ENCODE data around the gene TBCEL.
"Not testable (repeated sequence)": the region's sequence is repeated elsewhere in the genome, so short reads cannot be mapped to it uniquely, and the experiment has no call there.

TBCEL gene

DNA sequence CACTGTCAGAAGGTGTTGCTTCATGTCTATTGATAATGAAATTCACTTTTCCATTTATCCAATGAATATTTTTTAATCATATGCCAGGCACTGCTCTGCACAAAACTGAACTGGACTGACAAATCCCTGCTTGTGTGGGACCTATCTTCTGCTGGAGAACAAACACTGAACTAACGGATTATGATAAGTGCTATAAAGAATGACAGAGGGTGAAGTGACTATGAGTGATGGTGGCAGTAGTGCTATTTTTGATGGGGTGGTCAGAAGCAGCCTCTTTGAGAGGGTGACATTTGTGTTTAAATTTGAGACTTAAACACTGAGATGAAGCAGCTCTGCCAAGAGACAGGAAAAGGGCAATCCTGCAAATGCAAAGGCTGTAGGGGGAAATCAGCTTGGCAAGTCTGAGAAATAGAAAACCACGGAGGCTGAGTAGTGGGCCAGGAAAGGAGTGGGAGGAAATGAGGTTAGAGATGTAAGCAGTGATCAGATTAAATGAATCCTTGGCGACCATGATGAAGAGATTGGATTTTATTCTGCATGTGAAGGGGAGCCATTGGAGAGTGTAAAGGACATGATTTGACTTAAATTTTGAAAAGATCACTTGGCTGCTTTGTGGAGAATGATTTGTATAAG, 6.0 kb downstream of the TBCEL start:
- DNase-seq: no peak

DNA sequence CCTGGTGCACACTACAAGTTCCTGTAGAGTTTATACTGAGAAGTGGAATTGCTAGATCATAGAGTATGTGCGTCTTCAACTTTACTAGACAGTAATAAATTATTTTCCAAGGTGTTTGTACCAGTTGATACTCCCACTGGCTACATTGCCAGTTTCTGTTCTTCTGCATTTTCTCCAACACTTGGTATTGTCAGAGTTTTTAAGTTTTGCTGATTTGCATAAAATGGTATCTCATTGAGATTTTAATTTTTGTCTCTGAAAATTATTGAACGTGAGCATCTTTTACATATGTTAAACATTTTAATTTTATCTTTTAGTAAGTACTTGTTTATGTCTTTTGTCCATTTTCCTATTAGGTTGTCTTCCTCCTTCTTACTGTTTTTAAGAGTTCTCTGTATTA, 7.3 kb downstream of the TBCEL start:
- no peak for DNase-seq

DNA sequence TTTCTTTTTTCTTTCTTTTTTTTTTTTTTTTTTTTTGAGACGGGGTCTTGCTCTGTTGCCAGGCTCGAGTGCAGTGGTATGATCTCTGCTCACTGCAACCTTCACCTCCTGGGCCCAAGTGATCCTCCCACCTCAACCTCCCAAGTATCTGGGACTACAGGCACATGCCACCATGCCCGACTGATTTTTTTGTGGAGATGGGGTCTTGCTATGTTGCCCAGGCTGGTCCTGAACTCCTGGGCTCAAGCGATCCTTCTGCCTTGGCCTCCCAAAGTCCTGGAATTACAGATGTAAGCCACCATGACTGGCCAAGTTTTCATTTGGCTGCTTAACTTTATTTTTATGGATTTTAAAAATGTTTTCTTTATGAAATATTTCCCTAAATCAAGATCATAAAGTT, 7.7 kb downstream of the TBCEL start:
- not testable (repeated sequence) for DNase-seq

DNA sequence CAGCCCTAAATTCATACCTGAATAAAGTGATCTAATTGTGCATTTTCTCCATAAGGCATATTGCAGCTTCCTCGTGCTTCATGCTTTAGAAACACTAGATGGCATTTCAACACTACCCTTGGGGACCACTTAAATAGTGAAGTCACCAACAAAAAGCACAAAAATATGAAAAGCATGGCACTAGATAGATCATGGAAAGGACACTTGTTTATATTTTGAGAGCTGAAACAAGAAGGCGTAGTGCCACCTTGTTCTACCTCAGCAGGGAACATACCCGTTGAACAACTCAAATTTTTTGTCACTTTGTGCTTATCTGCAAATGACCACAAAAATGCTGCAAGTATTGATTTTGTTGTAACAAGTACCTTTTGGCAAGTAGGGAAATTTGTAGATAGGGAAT, 8.6 kb downstream of the TBCEL start:
- DNase-seq: no peak

DNA sequence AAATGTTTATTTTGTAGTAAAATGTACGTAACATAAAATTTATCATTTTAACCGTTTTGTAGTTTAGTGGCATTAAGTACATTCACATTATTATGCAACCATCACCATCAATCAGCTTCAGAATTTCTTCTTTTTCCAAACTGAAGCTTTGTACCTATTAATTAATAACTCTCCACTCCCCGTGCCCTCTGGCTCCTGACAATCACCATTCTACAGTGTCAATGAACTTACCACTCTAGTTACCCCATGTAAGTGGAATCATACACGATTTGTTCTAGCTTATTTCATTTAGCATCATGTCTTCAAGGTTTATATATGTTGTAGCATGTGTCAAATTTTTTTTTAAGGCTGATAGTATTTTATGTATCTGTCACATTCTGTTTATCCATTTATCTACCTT, 9.7 kb downstream of the TBCEL start:
- no peak for DNase-seq

DNA sequence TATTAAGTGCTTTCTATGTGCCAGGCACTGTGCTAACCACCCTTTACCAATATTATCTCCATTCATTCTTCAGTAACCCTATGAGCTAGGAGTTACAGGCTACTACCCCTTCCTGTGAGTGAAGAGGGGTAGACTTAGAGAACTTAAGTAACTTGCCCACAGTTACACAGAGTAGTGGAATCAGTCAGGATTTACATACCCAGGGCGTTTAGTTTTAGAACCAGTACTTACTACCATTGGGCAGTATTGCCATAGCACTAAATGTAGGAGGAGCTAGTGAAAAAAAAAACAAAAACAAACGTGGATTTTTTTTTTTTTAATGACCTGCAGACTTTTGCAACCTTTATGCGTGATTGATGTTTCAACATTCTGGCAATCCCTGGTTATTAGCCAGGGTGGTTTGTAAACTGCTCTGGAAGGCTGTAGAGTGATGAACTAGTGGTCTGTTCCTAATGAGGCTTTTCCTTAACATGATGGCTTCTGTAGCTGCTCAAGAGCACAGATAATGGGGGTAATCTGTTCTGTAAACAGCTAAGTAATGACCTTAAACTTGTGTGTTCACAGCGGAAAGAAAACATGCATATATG, 11.4 kb downstream of the TBCEL start:
- no peak for DNase-seq

DNA sequence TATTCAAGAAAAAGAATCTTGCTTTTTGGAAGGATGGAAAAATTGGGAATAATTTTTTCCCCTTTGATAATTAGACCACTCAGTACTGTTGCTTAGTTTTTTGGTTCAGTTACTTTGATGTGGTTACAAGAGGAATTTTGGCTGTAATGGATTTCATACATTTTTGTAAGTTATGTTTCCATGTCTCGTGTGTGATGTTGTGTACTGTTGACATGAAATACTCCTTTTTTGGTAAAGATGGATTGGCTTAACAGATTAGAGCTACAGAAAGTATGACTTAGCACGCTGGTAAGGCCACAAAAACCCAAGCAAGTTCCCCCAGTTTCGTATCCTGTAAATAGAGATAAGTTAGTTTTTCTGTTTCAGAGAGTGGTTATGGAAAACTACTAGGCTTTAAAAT, 11.9 kb downstream of the TBCEL start:
- DNase-seq: peak; percentile 28

DNA sequence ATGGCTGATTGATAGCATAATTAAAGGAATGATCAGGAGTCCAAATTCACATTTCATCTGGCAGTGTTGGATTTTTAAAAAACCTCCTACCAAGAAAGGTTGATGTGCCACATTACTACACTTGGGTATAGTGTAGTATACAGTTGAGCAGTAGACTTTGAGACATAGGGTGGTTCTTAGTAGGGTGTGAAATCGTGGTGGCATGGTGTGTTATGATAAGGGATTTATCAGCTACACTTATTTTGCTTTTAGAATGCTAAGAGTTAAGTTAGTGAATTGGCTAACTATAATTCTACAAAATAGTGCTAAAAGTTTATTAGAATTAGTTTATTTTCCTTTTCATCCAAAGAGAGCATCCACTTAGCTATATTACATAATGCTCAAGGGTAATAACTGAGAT, 13.1 kb downstream of the TBCEL start:
- DNase-seq: no peak

DNA sequence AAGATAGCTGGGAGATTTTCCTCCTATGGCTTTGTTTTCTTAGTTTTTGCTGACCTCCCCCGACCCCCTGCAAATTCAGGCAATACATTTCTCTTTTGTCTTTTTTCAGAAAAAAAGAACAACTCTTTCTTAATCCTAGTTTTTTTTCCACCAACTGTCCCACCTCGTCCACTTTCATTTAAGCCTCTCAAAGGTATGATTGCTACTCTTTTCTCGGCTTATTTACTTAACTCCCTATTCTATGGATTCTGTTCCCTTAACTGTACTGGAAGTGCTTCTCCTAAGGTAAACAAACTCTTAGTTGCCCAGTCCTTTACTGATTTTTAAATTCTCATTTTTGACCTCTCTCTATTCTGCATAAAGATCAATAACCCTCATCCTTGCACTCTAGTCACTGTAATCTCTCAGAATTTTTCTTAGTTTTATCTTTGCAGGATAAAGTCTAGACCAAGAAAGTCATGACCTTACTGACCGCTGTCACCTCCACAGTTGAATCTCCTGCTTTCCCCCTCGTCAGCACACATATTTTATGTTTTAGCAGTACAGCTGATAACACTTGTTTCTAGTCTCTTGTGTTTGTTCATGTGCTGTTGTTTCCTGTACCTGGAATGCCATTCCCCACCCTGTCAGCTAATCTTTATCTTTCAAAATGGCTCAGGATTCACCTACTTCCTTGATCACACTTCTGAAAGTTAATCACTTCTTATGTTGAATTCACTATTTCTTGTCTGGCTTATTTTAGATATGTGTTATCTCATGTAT, 14.9 kb downstream of the TBCEL start:
- no peak for DNase-seq

DNA sequence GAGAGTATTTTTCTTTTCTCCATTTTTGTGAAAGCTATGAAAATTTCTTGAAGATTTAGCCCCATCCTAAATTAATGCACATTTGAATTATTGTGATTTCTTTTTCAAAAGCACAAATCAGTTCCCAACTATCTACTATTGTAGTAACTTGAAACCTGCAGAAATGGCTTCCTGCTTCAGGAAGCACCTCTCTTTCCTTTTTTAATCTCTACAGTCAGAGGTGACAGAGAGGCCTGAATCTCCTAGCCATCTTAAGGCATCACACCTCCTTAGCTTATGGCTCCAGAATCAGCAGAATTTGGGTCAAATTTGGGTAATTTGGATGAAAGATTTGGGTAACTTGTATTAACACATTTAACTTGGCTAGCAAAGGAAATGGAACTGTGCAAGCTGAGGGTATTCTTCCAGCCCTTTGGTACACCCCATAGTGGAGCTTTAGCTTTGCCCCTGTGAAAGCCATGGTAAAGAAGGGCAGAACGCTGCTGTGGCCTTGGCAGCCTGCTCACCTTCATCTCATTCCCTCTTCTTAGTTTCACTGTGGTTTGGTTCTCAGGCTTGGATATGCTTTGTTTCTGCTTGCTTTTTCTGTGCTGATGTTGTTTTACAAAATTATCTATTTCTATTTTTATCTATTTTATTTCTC, 16.2 kb downstream of the TBCEL start:
- DNase-seq: no peak

DNA sequence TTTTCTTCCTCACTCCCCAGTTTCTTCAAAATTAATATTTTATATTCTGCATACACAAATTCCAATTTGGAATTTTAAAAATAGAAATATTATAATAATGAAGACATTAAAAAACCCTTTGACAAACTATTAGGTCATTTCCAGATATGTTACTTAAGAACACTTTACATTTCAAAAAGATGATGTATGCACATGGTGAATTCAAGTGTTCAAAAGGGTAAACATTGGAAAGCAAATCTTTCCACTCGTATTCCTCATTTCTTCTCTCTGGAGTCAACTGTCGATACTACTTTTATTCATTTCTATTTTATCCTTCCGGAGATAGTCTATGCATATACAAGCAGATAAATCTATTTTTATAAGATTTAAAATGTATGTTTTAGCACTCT, 16.7 kb downstream of the TBCEL start:
- no peak for DNase-seq

DNA sequence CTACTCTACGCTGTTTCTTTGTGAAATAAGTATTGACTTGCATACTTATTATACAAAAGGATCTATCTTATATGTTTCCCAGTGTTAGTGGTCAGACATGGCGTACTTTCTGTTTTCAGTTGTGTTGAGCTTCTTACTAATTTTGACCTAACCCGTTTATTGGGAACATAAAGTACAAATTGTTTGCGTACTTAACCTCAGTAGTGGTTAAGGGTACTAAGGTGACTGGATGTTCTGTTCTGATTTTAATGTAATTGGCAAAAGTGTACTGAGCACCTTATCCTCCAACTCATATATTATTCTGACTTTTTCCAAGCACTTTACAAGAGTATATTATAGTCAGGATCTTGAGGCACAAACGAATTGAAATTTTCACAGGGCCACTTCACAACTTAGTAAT, 17.2 kb downstream of the TBCEL start:
- DNase-seq: no peak

DNA sequence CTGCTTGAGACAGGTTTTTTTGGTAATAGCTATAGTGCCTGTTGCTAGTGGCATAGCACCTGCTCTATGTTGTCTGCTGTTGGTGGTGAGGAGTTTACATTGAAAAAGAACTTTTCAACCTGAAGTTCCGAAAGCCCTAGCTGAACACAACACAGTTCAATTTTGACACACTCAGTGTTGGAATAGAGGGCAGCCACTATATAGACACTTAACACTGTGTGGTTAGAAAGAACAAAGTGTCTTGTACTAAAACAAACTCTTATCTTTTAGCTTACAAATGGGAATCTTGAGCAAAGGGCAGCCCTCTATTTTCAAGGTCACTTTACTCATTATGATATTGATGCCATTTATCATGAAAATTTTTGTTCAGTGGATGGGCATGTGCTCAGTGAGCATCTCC, 18.4 kb downstream of the TBCEL start:
- no peak for DNase-seq

DNA sequence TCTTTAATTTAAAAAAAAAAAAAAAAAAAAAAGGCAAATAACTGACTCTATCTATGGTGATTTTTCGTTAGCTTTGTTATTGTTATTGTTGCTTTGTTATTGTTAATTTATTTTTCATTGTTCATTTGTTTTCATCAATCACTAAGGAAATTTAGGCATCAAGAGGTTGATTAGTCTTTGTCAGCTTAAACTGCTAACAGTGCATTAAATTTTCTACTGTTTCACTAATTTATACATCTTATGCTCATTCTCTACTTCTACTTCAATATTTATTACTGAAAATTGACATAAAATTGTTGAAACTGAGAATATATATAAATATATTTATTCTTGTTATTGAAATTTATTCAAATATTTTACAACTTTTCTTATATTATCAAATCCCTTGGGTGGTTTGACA, 24.0 kb downstream of the TBCEL start:
- DNase-seq: no peak

DNA sequence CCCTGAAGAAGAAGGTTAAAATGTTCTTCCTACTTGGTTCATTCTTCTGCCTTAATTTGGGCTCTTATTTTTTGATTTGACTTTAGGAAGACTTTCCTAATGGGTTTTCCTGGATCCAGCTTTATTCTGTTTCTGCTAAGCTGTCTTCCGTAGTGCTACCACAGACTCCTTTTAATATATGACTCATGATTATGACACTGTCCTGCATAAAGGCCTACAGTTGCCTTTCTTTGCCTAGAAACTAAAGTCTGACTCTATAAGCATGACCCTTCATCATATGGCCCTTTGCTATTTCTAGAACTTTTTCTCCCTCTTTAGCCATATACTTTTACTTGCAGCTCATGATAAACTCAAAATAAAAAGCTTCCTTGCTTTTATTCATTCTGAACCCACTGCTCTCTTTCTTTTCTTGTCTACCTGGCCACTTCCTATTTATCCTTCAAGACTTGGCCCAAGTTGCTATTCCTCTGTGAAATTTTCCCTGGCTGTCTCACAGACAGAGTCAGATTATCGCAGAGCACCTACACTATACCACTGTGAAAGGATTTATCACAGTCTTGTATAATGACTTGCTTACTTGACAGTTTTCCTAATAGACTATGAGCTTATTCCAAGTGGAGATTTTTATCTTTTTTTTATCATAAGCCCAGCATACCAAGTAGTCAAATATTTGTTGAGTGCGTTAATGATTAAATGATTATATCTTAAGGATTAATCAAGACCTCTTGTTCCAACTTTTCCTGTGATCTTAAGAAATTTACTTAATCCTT, 24.7 kb downstream of the TBCEL start:
- no peak for DNase-seq

DNA sequence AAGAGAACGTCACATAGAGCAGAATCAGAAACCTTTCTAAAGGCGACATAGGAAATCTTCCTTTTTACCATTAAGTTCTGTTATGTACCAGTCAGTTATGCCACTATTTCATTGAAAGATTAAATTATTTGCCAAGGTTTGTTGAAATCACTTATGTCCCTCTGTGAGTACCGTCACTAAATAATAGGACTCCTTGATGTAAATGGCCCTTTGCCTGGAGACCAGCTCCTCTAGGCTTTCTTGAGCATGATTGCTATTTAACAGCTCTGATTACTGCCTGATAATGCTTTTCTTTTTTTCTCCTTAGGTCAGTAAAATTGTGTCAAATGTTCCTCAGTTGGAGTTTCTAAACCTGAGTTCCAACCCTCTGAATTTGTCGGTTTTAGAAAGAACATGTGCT, 29.3 kb downstream of the TBCEL start:
- no peak for DNase-seq

DNA sequence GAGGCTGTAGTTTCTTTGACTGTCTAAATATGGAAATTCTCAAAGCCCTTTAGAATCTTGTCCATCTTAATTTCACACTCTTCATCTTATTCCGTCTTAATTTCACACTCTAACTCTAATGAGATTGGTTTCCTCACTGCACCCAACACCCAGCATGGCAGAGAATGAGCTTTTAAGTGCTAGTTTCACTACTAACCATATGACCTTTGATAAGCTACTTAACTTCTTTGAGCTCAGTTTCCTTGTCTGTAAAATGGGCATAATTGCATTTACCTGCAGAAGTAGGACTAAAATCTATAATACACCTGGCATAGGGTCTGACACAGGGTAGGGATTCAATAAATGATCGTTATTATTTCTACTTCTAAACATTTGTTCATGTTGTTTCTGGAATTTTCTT, 30.4 kb downstream of the TBCEL start:
- no peak for DNase-seq

DNA sequence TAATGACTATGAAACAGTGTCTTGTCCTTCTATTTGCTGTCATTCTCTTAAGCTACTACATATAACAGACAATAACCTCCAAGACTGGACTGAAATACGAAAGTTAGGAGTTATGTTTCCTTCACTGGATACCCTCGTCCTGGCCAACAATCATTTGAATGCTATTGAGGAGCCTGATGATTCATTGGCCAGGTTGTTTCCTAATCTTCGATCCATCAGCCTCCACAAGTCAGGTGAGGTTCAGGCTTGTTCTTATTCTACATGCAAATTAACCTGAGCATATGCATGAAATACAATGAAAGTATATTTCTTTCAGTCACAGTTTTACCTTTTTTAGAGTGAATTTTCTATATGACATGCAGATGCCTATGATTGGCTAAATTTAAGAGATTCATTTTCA, 31.2 kb downstream of the TBCEL start:
- DNase-seq: no peak

DNA sequence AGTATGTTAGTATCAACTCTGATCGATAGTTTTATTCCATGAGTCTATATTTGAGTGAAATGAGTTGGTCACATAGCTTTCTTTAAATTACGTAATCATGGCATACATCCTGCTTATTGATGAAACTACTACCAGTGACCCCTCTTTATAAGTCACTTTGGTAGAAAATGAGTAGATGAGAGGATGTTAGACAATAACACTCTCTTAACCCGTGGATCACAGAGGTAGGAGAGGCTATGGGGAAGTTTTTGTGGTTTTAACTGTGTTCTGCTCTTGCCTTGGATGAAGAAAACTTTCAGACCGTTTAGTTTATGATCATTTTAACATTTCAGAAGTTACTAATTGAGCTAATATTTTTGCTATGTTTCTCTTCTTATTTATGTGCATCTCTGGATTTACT, 34.0 kb downstream of the TBCEL start:
- no peak for DNase-seq

DNA sequence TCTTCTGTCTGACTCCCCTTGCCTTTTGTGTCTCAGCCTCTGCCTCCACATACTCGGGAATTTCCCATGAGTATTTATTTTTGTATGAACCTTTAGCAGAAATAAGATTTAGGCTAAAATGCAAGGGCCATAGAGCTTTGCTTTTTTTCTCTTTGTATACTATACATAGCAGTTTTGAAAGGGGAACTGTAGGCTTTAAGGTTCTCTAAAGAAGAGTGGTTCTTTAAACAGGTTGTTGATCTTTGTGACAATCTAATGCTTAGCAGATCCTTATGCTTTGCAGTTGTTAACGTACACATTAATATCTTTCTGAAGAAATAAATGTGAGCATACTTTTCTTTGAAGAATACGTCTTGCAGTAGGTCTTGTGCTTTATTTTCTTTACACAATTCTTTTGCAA, 35.0 kb downstream of the TBCEL start:
- DNase-seq: no peak

DNA sequence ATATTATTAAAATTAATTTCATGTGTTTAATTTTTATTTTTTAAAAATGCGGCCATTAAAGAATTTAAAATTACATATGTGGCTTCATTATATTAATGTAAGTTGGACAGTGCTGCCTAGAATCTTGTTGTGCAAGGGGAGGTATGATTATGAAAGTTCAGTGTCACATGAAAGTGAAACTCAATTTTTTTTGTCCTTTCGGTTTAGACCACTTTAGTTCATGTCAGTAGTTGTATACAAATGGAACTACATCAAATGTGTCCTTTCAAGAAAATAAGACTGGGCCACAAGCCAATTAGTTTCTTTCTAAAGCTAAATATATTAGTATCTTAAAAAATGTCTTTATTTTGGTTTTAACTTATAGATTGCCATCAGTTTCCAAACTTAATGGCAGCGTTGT, 35.7 kb downstream of the TBCEL start:
- DNase-seq: no peak

DNA sequence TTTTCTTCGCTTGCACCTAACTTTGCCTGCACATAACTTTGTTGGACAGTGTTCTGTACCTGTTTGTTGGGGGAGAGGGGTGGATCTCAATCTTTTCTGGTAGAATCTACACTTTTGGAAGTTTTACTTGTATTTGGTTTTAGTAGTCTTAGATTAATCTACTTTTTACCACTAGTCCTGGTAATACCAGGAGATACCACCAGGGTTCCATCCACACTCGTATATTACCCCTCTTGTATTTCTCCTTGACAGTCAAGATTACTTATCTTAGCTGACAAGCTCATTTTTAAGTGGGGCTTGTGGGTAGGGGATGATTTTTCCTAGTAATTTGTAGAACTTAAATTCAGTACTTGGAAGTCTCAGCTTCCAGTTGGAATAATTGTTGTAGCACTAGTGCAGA, 39.8 kb downstream of the TBCEL start:
- DNase-seq: no peak

DNA sequence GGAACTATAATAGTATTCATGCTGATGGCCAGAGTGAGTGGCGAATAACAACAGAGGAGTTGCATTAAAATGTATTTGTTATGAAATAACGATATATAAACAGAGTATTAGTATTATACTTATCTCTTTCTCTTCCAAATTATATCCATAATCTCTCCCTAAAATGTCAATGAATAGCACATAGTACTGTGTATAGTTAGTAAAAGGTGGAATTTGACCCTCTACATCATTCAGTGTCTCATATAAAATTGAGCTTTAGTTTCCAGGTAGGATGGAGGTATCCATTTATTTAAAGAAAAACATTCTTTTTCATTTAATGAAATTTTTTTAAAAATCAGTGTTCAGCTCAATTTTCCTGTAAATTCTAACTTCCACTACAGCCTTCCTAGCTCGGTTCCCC, 42.7 kb downstream of the TBCEL start:
- DNase-seq: no peak
